K562 (cell line): ENCODE data around the gene FAM107B. TPM values are rescaled to one million over a fixed set of nuclear protein-coding genes. Genes with fewer than 3 reads are reported as not detected.

Source experiments
- ATAC-seq: fragments of 200-7000 bp; cut with Tn5 transposase; 3 replicates; pipeline ENCODE4 v1.9.1; 2020; ENCODE audit warnings: moderate library complexity
- BruUV-seq: library from RNA; stranded (reverse); fragments of 400-500 nt; replicated peaks from 2 replicates; lab custom pipeline; 2021; lab: Mats Ljungman, UMichigan
- CTCF ChIA-PET: fragments of 300-600 bp; formaldehyde crosslinking; extraction: SDS; loops from one replicate; lab custom pipeline; 2021; ENCODE audit warnings: low intra/inter-chr PET ratio; lab: Yijun Ruan, JAX
- POLR2A ChIA-PET: fragments of 300-600, 350-650 bp; sonication (Branson Sonifier 250); formaldehyde crosslinking; extraction: SDS; loops from one replicate; lab custom pipeline; 2021; ENCODE audit warnings: antibody characterized with exemption, inconsistent platforms; lab: Yijun Ruan, JAX
- DNase-seq, 4 experiments: peaks; one replicate each; pipeline versions ENCODE4 v3.0.0 to v3.0.0-alpha.2; 2011 to 2018; ENCODE audit warnings: low spot score in 3 of 4, mixed read lengths in 3 of 4; ENCODE audit errors: extremely low read depth in 1 of 4
- FAIRE-seq: peaks from 2 replicates; lab custom pipeline; 2011; peaks lifted over from hg19 to GRCh38; lab: Jason Lieb, UNC
- H2AFZ ChIP-seq: 2 replicates; pipeline ENCODE4 v1.6.0; 2011; ENCODE audit warnings: low read depth, low read length, control low read depth, inconsistent platforms
- H3K27ac ChIP-seq: fragments of 200-600 bp; 3 replicates; pipeline ENCODE4 v1.8.0; 2011; ENCODE audit warnings: low read depth, mild to moderate bottlenecking, control low read depth, inconsistent platforms, low read length, moderate library complexity, mixed read lengths; ENCODE audit errors: extremely low read depth
- H3K27me3 ChIP-seq, 2 experiments: fragments of 300-600 bp in 1 of 2; 2 replicates in 1 of 2; 3 replicates in 1 of 2; pipeline versions ENCODE4 v1.6.0 to v1.8.0; 2011; ENCODE audit warnings: inconsistent platforms in 2 of 2, low read length in 2 of 2, mild to moderate bottlenecking in 1 of 2, mixed read lengths in 1 of 2, moderate library complexity in 1 of 2; ENCODE audit not compliant: control insufficient read depth in 2 of 2, insufficient read depth in 2 of 2
- H3K36me3 ChIP-seq: fragments of 300-600 bp; 3 replicates; pipeline ENCODE4 v1.8.0; 2011; ENCODE audit warnings: mild to moderate bottlenecking, low read length, inconsistent platforms; ENCODE audit not compliant: control insufficient read depth, insufficient read depth
- H3K4me1 ChIP-seq, 2 experiments: fragments of 200-600 bp in 1 of 2; replicated peaks in 1 of 2; 2 replicates in 1 of 2; 3 replicates in 1 of 2; pipeline versions ENCODE4 v1.5.1 to v1.8.0; 2011; ENCODE audit warnings: inconsistent platforms in 2 of 2, low read length in 2 of 2, mild to moderate bottlenecking in 1 of 2, mixed read lengths in 1 of 2, moderate library complexity in 1 of 2; ENCODE audit not compliant: control insufficient read depth in 2 of 2, insufficient read depth in 2 of 2
- H3K4me2 ChIP-seq: 2 replicates; pipeline ENCODE4 v1.6.1; 2011; ENCODE audit warnings: low read length, control low read depth, inconsistent platforms, mixed read lengths; ENCODE audit not compliant: insufficient read depth
- H3K4me3 ChIP-seq: fragments of 200-600 bp; sonication (generic), shearing (Covaris generic); 2 replicates; pipeline ENCODE4 v1.5.1; 2016; ENCODE audit warnings: control low read depth, inconsistent platforms
- H3K79me2 ChIP-seq: fragments of 200-600 bp; 3 replicates; pipeline ENCODE4 v1.8.0; 2011; ENCODE audit warnings: low read length, inconsistent platforms; ENCODE audit not compliant: control insufficient read depth, insufficient read depth
- H3K9ac ChIP-seq, 2 experiments: 2 replicates each; pipeline versions ENCODE4 v1.6.0 to v1.6.1; 2011; ENCODE audit warnings: low read depth in 2 of 2, low read length in 2 of 2, control low read depth in 1 of 2, inconsistent platforms in 1 of 2, mild to moderate bottlenecking in 1 of 2, mixed read lengths in 1 of 2; ENCODE audit not compliant: insufficient read depth in 1 of 2
- H3K9me1 ChIP-seq: one replicate; pipeline ENCODE4 v1.6.0; 2011; ENCODE audit warnings: inconsistent platforms, mild to moderate bottlenecking, low read length, moderate library complexity; ENCODE audit not compliant: control insufficient read depth, insufficient read depth
- H3K9me3 ChIP-seq: replicated peaks from 2 replicates; pipeline ENCODE4 v1.5.1; 2011; ENCODE audit warnings: low read depth, low read length, inconsistent platforms; ENCODE audit not compliant: control insufficient read depth, insufficient read depth
- H4K20me1 ChIP-seq: replicated peaks from 2 replicates; pipeline ENCODE4 v1.6.1; 2011; ENCODE audit warnings: low read length, inconsistent platforms, mixed read lengths; ENCODE audit not compliant: control insufficient read depth, insufficient read depth
- HNRNPUL1 ChIP-seq: fragments of 200-400 bp; formaldehyde crosslinking; IDR thresholded peaks from 2 replicates; pipeline ENCODE4 v1.6.1; 2017; ENCODE audit warnings: low read length
- JUNB ChIP-seq: fragments of 450-650 bp; formaldehyde crosslinking; conservative IDR thresholded peaks from 2 replicates; pipeline ENCODE4 v1.4.0; 2020; ENCODE audit warnings: mild to moderate bottlenecking
- NUFIP1 ChIP-seq: fragments of 450-650 bp; IDR thresholded peaks from 2 replicates; pipeline ENCODE4 v1.6.1; 2018; ENCODE audit not compliant: partially characterized antibody
- PTBP1 ChIP-seq: fragments of 200-400 bp; formaldehyde crosslinking; IDR thresholded peaks from 2 replicates; pipeline ENCODE4 v1.6.1; 2017; ENCODE audit warnings: low read depth, low read length
- RBM14 ChIP-seq: fragments of 200-400 bp; formaldehyde crosslinking; IDR thresholded peaks from 2 replicates; pipeline ENCODE4 v1.6.1; 2018; ENCODE audit warnings: low read depth, mild to moderate bottlenecking, low read length, moderate library complexity, borderline replicate concordance; ENCODE audit not compliant: insufficient read depth
- SIN3B ChIP-seq: fragments of 450-650 bp; IDR thresholded peaks from 2 replicates; pipeline ENCODE4 v1.6.1; 2017; ENCODE audit warnings: low read depth, mild to moderate bottlenecking, moderate library complexity
- SMAD3 ChIP-seq: fragments of 450-650 bp; formaldehyde crosslinking; conservative IDR thresholded peaks from 2 replicates; pipeline ENCODE4 v1.4.0; 2020; ENCODE audit warnings: mild to moderate bottlenecking
- SOX6 ChIP-seq: fragments of 450-650 bp; IDR thresholded peaks from 2 replicates; pipeline ENCODE4 v1.6.1; 2014; ENCODE audit warnings: mild to moderate bottlenecking
- SRSF9 ChIP-seq: fragments of 200-400 bp; formaldehyde crosslinking; IDR thresholded peaks from 2 replicates; pipeline ENCODE4 v1.6.1; 2017; ENCODE audit warnings: low read depth, low read length, borderline replicate concordance
- TCFL5 ChIP-seq: fragments of 250-450 bp; sonication (Bioruptor Pico); conservative IDR thresholded peaks from 2 replicates; pipeline ENCODE4 v1.6.1; 2021; ENCODE audit warnings: mild to moderate bottlenecking, moderate library complexity, matching md5 sums
- TEAD2 ChIP-seq: fragments of 450-650 bp; IDR thresholded peaks from 2 replicates; pipeline ENCODE4 v1.6.1; 2016; ENCODE audit warnings: missing genetic modification characterization, control low read depth, missing compliant biosample characterization
- WHSC1 ChIP-seq: IDR thresholded peaks from one replicate; pipeline ENCODE4 v1.6.1; 2012; ENCODE audit warnings: low read length, control low read depth, inconsistent platforms
- ZBTB26 ChIP-seq: fragments of 450-650 bp; formaldehyde crosslinking; IDR thresholded peaks from 2 replicates; pipeline ENCODE4 v1.4.0; 2022; ENCODE audit warnings: missing genetic modification characterization
- ZNF274 ChIP-seq: IDR thresholded peaks from 2 replicates; pipeline ENCODE4 v1.6.1; 2011; ENCODE audit warnings: low read depth, mild to moderate bottlenecking, low read length, moderate library complexity, borderline replicate concordance
- ZNF431 ChIP-seq: sonication (generic); formaldehyde crosslinking; IDR thresholded peaks from 2 replicates; pipeline ENCODE4 v1.8.0; 2022; ENCODE audit warnings: mild to moderate bottlenecking, missing genetic modification reagents
- ZNF512 ChIP-seq: IDR thresholded peaks from 2 replicates; pipeline ENCODE4 v1.6.1; 2016; ENCODE audit warnings: missing genetic modification characterization, missing compliant biosample characterization
- WGBS: fragments of 100-300 bp; shearing (Covaris generic); methylation state at CpG from one replicate; pipeline ENCODE4 v1.1.6; 2016; ENCODE audit warnings: low coverage, mixed read lengths; ENCODE audit not compliant: insufficient coverage; ENCODE audit errors: missing lambda C conversion rate; 5-methylcytosine and 5-hydroxymethylcytosine counted together
- in situ Hi-C: fragments of 300-500 bp; cut with MboI; formaldehyde crosslinking; loops from 4 replicates; pipeline ENCODE4 v1.15.0; 2018; ENCODE audit warnings: inconsistent platforms, mixed read lengths
- intact Hi-C: fragments of 100-400 bp; cut with micrococcal nuclease; formaldehyde crosslinking; loops from 2 replicates; pipeline ENCODE4 v1.14.2; 2022
- polyA plus RNA-seq, 8 experiments: library from polyadenylated mRNA; depleted of rRNA in 4 of 8; stranded (reverse) in 5 of 8; unstranded in 3 of 8; fragments of >200 nt; fragmentation: Nextera tagmentation in 2 of 8; fragmentation: Illumina TruSeq in 1 of 8; extraction: Ambion mirVana in 2 of 8; extraction: Trizol in 1 of 8; gene quantifications; 2 replicates each; pipeline versions ENCODE4 v1.2.1 to v1.2.3, GENCODE V29; 2011 to 2014; ENCODE audit warnings: inconsistent platforms in 1 of 8, missing spikeins in 1 of 8
- total RNA-seq, 7 experiments: library from RNA; depleted of rRNA in 6 of 7; stranded (reverse); fragments of >200 nt in 6 of 7; fragmentation: Illumina TruSeq in 2 of 7; extraction: Trizol in 2 of 7; gene quantifications; 2 replicates each; pipeline versions ENCODE4 v1.2.1 to v1.2.3, GENCODE V29; 2011 to 2021; ENCODE audit warnings: low replicate concordance in 1 of 7

Gene FAM107B
- total and polyA plus RNA-seq, 9 of the 15 experiments (the other 6 are each of a cell fraction or from before 2014, with no cell fraction given), result 0.40 to 2.8 (median 1.4) TPM

GRCh38 chr10:14468726-14469125 lies 306.0 kb downstream of the FAM107B start:
- Histone ChIP-seq H2AFZ (no peak overlapping the region), H3K9me3 (no peaks in the 10 kb centered on the region), H3K36me3 (no peaks in the 10 kb centered on the region), H3K9me1 (no peaks in the 10 kb centered on the region), H3K9ac (no peak overlapping the region), H3K27ac (no peak overlapping the region), H3K79me2 (no peaks in the 10 kb centered on the region), H3K4me1 (no peaks in the 10 kb centered on the region), H3K4me2 (no peak overlapping the region), H3K27me3 (peaks cover 3 to 31% of the 10 kb centered on the region in 2 experiments), H4K20me1 (no peaks in the 10 kb centered on the region), H3K4me3 (no peak overlapping the region)
- in situ Hi-C loops, result no loop called here
- no peak for DNase-seq
- TF ChIP-seq SIN3B (no peak), ZNF431 (CRISPR knock-in tag) (no peak), RBM14 (no peak), PTBP1 (no peak), SRSF9 (no peak), HNRNPUL1 (no peak), TEAD2 (tag) (no peak), SMAD3 (no peak), SOX6 (no peak), WHSC1 (no peak), ZNF274 (no peak), ZBTB26 (CRISPR knock-in tag) (no peak), TCFL5 (CRISPR knock-in tag) (no peak), ZNF512 (tag) (no peak), NUFIP1 (no peak), JUNB (CRISPR knock-in tag) (no peak)
- no peak for FAIRE-seq
- intact Hi-C loops, result no loop called here
- no peak for ATAC-seq
- BruUV-seq, result no TSS peak
- ChIA-PET CTCF (no interaction called here), POLR2A (no interaction called here)
- WGBS, result 0% methylated on average over 3 of the region's 3 CpGs
